ENCODE results near the gene DAB2IP.

Gene DAB2IP

DNA sequence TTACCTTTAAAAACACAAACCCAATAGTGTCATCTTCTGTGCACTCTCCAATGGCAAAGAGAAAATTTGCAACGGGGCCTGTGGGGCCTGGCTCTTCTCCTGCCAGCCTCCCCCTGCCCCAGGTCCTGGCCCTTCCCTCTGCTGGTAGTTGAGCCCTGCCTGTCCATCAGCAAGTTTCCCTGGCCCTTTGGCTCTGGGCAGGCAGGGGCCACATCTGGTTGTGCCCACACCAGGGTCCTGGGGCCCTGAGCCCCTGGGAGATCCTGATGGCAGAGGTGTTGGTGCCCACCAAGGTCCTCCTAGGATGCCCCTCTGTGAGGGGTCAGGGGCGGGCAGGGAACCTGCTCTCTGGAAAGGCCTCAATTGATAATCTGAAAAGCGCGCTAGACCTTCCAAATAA lies 157.3 kb downstream of the DAB2IP start:
- no peak for DNase-seq

DNA sequence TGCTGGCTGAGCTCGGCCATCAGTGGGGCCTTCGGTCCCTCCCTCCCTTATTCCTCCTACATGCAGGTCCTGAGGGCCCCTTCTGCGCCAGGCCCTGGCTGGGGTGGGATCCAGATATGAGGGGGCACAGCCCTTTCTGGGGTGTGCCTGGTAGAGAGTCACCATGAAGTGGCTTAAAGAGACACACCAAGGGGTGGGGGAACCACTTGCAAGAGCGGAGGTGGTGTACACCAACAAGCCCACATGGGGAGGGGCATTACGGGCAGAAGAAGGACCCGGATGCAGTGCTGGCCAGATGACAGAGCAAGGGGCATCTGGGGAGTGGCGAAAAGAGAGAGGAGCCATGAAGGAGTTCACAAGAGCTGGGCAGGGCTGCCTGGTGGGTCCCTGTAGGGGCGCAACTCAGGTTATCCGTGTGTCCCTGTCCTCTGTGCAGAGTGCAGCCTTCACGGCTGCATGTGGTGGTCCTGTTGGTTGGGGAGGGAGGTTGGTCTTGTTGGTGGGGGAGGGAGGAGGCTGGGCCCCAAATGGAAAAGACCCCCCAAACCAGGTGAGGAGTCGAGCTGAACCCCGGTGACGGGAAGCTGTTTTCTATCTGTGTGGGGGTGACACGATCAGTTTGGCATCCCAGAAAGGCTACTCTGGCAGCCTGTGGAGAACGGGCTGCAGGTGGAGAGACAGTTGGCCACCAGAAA lies 158.1 kb downstream of the DAB2IP start:
- DNase-seq = no peak

DNA sequence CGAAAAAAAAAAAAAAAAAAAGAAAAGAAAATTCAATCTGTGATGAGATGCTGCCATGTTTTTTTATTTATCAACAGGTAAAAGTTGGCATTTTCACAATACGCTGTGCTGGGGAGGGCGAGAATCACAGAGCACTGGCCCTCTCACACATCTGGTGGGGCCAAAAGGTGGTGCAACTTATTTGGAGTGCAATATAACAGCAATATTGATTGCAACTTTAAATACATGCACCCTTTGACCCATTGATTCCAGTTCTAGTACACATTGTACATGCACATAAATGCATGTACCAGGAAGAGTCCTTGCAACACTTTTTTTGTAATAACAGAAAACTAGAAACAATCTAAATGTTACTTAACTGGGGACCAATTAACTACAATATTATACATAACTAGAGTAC lies 159.1 kb downstream of the DAB2IP start:
- no peak for DNase-seq

DNA sequence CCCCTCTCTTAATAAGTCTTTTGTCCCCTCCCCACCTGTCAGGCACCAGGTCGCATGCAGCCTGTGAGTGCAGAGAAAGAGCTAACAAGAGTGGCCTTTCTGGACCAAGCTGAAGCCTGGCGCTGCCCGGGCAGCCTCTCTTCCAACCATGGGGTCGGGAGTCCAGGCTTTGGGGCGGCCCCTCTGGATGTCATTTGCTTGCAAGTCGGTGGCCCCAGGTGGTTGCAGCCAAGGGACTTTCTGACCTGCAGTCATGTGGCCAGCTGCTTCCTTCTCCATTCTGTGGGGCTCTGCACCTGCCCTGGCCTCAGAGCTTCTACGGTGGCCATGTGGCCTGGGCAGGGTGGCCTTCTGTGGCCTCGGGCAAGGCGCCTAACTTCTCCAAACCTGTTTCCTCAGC lies 159.7 kb downstream of the DAB2IP start:
- no peak for DNase-seq

DNA sequence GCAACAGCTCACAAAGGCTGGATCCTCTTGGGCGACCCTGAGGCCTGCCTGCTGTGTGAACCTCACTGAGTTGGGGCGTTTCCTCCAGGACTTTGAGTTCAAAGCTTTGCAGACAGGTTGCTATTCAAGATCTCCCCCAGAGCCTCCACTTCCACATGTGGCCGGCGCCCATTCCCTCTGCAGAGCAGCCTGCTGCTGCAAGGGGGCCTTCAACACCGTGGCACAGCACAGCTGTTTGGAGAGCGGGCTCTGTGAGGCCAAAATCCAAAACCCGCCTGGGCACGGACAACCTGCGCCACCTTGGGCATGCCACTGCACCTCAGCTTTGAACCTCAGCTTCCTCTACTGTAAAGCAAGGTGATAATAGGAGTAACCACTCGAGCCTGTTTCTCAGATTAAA lies 160.3 kb downstream of the DAB2IP start:
- DNase-seq = no peak

DNA sequence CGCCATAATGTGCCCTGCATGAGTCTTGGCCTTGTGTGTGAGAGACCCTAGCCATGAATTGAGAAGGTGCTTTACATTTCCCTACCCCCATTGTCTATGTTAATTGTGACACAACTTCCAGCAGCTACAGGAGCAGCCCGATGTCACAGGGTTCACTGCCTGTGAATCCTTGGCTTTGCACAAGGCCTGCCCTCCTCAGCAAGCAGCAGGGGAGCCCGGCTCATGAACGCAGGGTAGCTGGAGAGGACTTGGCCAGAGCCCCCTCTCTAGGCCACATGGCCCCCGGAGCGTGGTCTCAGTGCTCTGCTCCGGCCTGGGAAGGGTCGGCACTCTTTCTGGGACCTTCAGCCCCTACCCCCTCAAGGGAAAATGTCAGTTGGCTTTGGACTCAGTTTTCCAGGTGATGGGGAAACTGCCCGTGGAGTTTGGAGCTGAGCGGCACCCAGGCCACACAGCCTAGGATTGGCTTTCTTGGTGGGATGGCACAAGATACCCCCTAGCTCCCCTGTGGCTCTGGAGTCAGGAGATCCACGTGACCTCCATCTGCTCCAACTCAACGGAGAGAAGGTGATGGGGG lies 160.8 kb downstream of the DAB2IP start:
- DNase-seq = no peak

DNA sequence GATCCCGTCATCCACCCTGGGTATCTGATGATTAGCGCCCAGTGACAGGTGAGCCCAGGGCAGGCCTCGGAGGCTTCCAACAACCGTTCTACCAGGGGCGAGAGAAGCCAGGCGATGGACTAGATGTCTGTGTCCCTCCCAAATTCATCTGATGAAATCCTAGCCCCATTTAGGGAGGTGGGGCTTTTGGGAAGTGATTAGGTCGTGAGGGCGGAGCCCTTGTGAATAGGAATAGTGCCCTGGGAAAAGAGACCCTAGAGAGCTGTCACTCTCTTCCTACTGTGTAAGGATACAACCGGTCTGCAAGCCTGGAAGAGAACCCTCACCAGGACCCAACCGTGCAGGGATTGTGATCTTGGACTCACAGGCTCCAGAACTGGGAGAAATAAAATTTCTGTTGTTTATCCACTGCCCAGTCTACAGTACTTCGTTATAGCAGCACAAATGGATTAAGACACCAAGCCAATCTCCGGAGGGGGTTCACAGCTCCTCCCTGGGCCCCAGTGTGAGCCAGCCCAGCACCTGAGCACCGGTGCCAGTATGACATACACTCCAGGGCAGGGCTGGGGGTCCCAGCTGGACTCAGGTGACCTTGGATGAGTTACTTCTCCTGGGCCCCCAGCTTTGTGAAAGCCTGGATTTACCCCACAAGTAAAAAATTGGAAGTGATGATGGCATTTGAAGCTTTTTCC lies 162.2 kb downstream of the DAB2IP start:
- no peak for DNase-seq

DNA sequence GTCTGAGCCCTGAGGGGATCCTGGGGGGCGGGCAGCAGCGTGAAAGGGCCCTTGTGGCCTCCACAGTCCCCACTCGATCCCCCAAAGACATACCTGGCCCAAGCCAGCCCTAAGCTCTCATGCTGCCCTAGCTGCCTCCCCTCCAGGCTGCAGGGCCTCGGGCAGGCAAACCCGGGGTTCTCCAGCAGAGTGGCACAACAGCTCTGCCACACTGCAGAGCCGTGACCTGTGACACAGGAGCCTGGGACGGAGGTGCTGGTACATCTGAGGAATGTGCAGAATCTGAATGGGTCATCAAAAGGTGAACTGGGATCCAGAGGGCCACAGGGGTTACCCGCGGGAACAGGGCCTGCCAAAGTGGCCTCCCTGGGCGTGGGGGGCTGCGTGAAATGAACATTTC lies 163.2 kb downstream of the DAB2IP start:
- no peak for DNase-seq

DNA sequence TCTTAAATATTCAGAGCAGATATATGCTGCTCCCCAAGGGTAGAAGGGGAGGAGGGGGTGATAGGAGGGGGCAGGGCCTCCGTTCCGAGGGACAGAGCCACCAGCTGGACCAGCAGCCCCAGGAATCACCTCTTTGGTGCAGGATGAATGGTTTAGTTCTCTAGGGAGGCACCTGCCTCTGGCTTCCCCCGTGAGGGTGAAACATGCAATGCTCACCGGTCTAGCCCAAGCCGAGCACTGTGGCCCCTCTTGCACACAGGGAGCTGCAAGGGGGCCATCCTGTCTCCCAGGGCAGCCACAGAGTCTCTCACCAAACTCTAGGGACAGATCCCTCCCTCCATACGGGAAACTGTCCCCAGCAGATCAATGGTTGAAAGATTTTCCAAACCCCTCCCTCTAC lies 163.7 kb downstream of the DAB2IP start:
- DNase-seq = no peak

DNA sequence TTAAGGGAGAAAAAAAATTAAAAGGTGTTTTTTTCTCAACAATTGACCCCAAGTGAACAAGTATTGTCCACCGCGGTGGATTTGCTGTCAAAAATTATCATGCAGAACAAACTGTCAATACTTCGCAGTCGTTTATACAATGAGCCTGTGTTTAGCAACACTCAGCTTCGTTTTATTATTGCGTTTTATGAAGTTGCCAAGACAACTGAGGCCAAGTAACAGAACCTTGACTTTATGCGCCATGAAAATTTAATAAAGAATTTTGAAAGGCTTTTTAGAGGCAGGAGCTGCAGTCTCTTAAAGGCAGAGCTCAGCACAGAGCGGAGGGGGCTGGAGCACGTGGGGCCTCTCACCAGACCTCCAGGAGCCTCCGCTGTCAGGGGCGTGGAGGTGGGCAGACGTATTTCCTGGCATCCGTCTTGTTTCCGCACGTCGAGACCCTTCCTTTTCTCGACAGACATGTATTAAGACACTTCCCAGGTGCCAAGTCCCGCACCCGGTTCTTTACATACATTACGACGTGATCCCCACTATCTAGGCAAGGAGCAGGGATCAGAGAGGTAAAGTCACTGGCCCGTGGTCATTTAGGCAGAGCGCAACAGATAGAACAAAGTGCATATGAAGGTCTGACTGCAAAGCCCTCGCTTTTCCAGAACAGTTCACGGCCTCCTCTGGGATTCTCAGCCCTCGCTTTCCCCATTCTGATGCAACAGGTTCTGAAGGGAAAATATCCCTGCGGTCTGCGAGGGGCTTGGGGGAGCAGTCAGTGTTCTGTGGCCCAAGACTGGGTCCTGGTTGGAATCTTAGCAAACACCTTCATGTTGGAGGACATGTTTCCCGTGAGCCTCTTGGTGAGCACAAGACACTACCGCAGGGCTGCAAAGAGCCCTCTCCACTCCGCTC lies 164.4 kb downstream of the DAB2IP start:
- DNase-seq = no peak

DNA sequence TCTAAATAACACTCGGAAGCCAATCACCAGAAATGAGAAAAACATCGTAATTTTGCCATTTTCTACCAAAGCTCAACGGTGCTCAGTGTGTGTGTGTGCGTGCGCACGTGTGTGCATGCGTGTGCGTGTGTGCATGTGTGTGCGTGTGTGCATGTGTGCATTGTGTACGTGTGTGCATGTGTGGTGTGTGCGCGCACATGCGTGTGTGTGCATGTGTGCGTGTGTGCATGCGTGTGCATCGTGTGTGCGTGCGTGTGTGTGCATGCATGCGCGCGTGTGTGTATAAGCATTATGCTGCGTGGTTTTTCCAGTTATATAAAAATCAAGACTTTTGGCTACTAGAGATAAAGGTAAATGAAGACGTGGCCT lies 165.0 kb downstream of the DAB2IP start:
- DNase-seq = no peak

DNA sequence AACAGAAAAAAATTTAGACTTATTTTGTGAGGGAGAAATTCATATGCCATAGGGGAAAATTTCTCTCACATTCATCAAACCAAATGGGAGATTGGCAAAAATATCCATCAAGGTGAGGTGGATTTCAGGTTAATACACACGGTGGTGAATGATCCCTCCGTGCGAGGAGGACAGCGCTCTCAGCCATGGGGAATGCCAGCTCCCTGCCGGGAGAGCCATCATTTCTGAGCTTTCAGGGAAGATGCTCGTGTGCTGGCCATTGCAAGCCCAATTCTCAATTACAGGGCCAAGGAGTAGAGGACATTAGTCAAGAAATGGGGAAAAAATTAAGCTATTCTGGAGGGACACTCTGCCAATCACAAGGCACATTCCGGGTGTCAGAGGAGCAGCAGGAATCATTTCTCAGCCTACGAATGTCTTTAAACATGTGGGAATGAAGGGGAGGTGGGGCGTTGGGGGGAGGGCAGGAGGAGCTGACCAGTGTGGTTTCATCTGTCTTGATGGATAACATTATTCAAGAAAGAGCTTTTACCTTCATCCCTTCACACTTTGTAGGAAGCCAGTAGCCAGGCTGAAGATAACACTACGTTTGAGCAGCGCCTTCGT lies 165.5 kb downstream of the DAB2IP start:
- DNase-seq = peak; percentile 42

DNA sequence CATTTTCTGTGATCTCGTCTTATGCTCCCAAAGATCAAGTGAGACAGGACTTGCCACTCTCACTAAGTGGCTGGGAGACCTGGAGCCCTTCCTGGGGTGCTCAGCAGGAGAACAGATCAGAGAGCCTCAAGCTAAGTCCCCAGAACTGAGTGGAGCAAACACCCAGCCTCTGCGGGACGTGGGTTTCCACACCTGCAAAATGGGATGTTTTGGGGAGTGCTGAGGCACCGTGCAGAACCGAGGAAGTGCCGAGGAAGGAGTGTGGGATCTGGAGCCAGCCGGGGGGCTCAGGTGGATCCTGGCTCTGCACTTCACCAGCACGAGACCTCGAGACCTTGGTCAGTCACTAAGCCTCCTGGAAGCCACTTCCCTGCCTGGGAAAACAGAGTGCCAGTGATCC lies 166.0 kb downstream of the DAB2IP start:
- DNase-seq = no peak

DNA sequence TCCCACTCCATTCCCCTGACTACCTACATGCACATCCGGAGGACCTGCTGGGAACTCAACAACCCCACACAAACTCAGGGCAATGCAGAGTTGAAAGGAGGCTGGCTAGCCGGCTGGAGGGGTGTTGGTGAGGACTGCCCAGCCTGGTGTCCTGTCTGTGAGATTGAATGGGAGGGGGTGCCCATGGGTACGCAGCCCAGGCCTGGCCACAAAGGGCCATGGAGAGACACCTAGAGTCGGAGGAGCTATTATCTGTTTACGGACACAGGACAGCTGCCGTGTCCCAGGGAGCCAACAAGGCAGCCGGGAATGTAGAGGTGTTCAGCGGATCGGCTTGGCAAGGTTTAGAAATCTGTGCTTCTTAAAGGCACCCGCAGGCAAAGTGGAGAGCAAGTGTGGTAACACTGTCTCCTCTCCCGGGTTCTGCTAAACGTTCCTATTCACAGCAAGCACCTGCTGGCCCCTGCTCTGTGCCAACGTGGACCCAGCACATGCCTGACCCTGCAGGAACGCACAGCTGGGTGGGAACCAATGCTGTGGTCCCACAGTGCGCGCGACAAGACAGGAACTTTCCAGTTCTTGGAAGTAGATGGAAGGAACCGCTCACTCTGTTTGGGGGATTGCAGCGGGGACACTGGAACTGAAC lies 166.7 kb downstream of the DAB2IP start:
- no peak for DNase-seq

DNA sequence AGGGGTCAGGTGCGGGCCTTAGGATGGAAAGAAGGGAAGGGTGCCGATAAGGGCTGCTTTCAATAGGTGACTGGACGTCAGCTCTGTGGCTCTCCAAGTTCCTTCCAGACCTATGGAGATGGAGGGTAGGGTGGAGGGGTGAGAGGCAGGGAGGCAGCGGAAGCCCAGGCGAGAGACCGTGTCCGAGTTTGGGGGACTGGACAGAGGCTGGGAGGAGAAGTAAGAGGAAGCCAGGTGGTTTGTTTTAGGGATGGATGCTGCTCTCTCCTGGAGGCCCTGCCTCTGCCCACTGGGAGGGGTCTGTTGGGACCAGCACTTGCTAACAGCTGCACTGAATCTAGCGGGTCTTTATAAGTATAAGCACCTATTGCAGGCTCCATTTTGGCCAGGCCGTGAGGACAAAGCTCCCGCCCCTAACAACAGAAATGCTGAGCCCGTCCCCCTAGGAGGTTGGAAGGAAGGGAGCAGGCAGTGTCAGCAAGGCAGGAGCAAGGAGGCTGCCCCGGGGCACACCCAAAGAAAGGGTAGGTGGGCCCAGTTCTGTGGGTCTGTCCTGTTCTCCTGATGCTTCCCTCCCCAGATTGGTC lies 167.5 kb downstream of the DAB2IP start:
- peak; percentile 58 for DNase-seq

DNA sequence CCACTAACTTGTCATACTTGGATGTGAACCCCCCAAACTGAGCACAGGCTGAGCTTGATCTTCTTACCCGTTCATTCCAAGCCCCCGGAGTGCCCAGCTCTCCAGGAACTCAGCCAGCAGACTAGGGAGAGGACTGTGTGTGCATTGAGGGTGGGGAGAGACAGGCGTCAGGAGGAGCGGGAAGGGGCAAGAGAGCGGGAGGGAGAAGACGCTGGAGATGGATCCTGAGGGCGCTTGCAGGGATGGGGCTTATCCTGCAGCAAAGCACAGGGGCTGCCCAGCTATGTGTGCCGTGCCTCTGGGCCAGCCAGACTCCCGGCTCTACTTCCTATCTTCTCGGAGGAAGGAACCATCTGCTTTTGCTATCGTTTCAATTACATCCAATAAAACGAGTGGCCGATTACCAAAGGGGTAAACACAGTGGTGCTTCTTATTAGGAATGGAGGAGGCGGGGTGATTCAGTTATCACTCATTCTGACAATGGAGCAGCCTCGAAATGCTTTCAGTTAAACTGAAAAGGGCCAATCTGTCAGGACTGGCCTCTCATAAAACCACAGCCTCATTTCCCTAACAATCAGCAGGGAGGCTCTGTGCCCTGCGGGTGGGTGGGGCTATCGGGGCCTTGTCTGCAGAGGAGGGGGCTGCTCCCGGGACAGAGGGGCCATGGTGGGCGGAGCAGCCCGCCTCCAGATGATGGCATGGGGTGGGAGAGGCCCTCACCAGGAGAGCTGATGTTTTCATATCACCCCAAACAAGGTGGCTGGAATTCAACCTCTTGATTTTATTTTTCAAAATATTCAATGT lies 168.2 kb downstream of the DAB2IP start:
- DNase-seq = peak; percentile 98

DNA sequence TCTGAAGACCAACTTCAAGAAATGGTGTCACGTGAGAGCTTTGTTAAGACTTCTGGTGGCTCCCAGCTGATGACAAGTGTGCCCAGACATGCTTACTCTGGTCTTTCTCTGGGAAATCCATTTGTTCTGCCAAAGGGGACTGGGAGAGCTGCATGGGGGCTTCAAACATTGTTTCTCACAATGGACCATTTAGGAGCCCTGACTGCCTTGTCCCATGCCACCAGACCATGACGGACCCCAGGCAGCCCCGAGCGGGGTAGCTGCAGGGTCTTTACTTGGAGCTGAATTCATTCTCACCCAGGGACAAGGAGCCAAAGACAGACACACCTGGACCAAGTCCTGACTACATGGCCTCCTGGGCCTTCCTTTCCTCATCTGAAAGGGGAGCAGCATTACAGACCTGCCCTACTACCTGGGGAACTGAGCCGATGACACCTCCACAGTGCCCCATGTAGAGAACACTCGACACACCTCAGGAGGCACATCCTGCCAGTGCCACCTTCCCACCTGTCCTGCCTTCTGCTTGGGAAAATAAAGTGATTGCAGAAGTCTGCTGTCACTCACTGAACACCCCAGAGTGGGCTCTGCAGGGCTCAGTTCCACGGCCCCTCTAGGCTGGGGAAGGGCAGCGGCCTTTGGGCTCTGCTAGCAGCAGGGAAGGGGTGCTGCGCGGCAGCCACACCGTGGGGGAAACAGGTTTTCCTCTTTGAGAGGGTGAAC lies 169.0 kb downstream of the DAB2IP start:
- DNase-seq = no peak

DNA sequence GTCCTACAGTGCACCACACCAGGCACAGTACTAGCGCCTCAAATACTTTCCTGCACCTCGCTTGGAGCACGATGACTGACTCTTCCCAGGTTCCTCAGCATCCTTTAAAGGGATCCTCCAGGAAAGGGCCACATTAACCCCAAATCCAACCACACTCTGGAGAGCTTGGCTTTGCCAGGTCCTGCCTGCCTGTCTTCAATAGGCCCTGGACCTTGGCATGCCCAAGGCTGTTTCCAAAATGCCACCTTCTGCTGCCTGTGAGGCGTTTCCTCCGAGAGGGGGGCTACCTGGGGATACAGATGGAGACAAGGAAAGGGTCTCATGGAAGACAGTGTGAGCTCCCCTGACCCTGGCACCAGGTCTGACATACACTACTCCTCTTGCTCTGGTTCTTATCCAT lies 169.9 kb downstream of the DAB2IP start:
- no peak for DNase-seq

DNA sequence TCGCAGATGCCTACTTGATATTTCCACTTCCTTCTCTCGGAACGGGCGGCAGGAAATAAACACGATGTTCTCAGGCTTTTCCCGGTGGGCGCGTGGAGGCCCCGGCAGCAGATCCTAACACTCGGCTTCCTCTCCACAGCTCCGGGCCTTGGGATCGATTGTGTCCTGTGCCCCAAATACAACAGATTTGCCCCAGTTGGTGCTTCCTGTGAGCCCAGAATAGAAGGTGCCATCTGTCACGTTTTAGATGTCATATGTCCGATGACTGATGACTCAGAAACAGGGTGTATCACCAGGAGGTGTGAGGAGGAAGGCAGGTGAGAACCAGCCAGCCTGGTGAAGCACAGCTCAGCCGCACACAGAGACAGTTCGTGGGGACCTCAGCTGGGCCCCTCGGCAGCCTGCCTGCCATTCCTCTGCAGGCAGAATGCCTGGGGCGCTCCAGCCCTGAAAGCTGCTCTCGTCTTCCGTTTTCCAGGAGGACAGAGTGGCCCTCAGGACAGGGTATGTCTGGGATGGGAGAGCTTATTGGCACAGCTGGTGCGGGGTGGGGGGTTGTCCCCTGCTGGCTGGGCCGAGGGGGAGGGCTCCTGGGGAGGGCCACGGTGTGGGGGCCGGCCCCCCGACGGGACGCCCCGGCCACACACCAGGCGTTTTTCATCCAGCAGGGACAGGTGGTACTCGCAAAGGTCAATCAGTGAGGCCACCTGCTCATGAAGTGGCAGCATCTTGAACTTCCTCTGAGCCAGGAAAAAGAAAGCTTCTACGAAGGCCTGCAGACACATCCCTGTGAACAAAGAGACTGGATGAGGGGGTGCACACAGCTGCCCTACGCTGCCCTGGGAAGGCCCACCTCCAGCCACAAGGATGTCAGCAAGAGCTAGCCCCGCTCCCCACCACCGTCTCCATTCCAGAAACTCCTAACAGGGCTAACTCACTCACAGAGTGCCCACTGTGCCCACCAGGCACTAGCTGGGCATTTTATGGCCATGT lies 171.0 kb downstream of the DAB2IP start:
- DNase-seq = no peak
